ENCODE measurements around the gene USO1.

DNA sequence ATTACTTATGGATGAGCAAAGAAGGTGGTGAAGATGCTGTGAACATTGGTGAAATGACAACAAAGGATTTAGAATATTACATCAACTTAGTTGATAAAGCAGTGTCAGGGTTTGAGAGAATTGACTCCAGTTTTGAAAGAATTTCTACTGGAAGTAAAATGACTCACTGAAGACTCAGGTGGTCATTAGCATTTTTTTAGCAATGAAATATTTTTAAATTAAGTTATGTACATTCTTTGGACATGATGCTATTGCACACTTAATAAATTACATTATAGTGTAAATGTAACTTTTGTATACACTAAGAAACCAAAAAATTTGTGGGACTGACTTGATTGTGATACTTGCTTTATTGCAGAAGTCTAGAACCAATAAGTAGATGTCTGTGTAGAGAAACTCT is 56.9 kb downstream of the USO1 start:
- no peak for TF ChIP-seq KLF1 (tag; IDR thresholded peaks at IDR 0.05)
- no peak for TF ChIP-seq ESRRA (IDR thresholded peaks at IDR 0.05; ENCODE audit: borderline replicate concordance, low read depth)
- no peak for TF ChIP-seq ZNF174 (CRISPR knock-in tag; IDR thresholded peaks at IDR 0.05)
- no peak for TF ChIP-seq TGIF2 (CRISPR knock-in tag; IDR thresholded peaks at IDR 0.05)
